ENCODE measurements around the gene PRXL2C. TPM values are rescaled to one million over a fixed set of nuclear protein-coding genes. Genes with fewer than 3 reads are reported as not detected.
A peak's percentile ranks its signal among the peaks of the same experiment; 100 is the strongest.

The PRXL2C gene
- polyA plus RNA-seq, 1 donor from 2014 or later = 0.12 TPM

DNA sequence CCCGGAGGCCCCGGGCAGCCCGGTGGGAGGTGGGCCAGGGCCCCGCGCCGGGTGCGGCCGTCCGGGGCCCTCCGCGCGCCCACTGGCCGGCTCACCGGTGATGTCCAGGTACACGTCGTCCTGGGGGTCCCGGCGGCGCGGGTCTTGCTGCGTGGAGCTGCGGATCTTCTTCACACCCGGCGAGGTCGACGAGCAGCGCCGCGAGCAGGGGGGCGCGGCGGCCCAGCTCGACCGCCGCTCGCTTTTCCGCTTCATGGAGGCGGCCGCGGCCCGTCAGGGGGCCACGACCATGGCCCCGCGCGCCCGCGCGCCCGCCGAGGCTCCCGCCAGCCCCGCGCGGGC is 36.0 kb downstream of the PRXL2C start:
- H3K36me3 ChIP-seq (ENCODE audit: insufficient read depth, low read length) = no peaks in the 10 kb centered on the region
- H3K79me2 ChIP-seq (replicated peaks; ENCODE audit: insufficient read depth, low read length) = peaks cover 4% of the 10 kb centered on the region
- no peaks in the 10 kb centered on the region for H4K20me1 ChIP-seq (ENCODE audit: insufficient read depth)
- no peaks in the 10 kb centered on the region for H3K9me2 ChIP-seq (ENCODE audit: insufficient read depth, low read length)
- no peaks in the 10 kb centered on the region for H3K27me3 ChIP-seq (ENCODE audit: insufficient read depth, low read depth, low read length)
- peak overlapping the region; percentile 76 for H3K4me3 ChIP-seq (ENCODE audit: low read length)
- TF ChIP-seq EZH2 (IDR thresholded peaks at IDR 0.05; ENCODE audit: borderline replicate concordance, insufficient read depth, low read length, poor library complexity, severe bottlenecking) (no peak), POLR2AphosphoS5 (IDR thresholded peaks at IDR 0.05) (peak; percentile 11)
- no peak overlapping the region for H3K4me2 ChIP-seq (ENCODE audit: low read length)
- no peak overlapping the region for H2AFZ ChIP-seq (ENCODE audit: low read depth, low read length)
- no peaks in the 10 kb centered on the region for H3K9me3 ChIP-seq (ENCODE audit: low read length)
- no peak overlapping the region for H3K27ac ChIP-seq (ENCODE audit: low read length)
- peak overlapping the region; percentile 66 for H3K9ac ChIP-seq (ENCODE audit: low read length)
- no peaks in the 10 kb centered on the region for H3F3A ChIP-seq (ENCODE audit: insufficient read depth, low read length, poor library complexity, severe bottlenecking)

DNA sequence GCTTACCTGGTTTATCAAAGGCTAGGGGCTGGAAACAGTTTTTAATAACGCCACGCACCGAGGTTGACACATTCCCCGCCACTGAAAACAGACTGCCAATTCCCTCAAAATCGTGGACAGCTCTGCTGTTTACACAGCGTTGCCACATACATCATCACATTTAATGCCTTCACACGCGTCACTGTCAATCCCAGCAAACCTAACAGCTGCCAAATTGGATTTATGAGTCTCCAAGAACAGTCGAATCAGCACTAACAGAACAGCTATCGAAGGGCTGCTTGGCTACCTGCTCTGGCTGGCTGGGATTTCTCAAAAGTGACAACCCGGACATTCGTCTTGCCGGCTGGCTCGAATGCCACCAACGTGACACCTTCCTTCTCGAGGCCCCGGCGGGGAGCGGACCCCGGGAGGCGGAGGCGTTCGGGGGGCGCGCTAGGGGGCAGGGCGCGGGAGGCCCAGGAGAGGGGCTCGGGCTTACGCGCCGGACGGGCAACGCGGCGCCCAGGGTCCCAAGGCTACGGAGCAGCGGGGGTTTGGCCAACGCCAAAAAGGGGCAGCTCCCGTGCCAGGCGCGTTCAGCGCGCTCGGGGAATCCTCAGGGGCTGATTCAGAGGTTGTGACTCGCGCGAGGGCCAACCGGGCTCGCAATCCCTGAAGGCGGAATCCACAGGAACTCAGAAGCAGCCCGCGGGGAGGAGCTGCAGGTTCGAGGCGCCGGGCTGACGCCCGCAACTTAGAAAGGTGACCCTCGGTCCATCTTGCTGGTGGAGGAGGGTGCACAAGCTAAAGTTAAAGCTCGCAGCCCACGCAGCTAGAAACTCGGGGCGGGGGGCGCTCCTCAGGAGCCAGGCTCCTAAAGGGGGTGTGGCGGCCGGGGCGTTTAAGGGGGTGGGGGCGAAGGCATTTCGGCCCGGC is 36.7 kb downstream of the PRXL2C start:
- no peak for TF ChIP-seq EZH2 (IDR thresholded peaks at IDR 0.05; ENCODE audit: borderline replicate concordance, insufficient read depth, low read length, poor library complexity, severe bottlenecking)
- TF ChIP-seq, protein P1, sequence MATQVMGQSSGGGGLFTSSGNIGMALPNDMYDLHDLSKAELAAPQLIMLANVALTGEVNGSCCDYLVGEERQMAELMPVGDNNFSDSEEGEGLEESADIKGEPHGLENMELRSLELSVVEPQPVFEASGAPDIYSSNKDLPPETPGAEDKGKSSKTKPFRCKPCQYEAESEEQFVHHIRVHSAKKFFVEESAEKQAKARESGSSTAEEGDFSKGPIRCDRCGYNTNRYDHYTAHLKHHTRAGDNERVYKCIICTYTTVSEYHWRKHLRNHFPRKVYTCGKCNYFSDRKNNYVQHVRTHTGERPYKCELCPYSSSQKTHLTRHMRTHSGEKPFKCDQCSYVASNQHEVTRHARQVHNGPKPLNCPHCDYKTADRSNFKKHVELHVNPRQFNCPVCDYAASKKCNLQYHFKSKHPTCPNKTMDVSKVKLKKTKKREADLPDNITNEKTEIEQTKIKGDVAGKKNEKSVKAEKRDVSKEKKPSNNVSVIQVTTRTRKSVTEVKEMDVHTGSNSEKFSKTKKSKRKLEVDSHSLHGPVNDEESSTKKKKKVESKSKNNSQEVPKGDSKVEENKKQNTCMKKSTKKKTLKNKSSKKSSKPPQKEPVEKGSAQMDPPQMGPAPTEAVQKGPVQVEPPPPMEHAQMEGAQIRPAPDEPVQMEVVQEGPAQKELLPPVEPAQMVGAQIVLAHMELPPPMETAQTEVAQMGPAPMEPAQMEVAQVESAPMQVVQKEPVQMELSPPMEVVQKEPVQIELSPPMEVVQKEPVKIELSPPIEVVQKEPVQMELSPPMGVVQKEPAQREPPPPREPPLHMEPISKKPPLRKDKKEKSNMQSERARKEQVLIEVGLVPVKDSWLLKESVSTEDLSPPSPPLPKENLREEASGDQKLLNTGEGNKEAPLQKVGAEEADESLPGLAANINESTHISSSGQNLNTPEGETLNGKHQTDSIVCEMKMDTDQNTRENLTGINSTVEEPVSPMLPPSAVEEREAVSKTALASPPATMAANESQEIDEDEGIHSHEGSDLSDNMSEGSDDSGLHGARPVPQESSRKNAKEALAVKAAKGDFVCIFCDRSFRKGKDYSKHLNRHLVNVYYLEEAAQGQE (IDR thresholded peaks at IDR 0.05; ENCODE audit: borderline replicate concordance) = no peak
- TF ChIP-seq, protein P2, sequence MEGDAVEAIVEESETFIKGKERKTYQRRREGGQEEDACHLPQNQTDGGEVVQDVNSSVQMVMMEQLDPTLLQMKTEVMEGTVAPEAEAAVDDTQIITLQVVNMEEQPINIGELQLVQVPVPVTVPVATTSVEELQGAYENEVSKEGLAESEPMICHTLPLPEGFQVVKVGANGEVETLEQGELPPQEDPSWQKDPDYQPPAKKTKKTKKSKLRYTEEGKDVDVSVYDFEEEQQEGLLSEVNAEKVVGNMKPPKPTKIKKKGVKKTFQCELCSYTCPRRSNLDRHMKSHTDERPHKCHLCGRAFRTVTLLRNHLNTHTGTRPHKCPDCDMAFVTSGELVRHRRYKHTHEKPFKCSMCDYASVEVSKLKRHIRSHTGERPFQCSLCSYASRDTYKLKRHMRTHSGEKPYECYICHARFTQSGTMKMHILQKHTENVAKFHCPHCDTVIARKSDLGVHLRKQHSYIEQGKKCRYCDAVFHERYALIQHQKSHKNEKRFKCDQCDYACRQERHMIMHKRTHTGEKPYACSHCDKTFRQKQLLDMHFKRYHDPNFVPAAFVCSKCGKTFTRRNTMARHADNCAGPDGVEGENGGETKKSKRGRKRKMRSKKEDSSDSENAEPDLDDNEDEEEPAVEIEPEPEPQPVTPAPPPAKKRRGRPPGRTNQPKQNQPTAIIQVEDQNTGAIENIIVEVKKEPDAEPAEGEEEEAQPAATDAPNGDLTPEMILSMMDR (IDR thresholded peaks at IDR 0.05; ENCODE audit: poor library complexity, severe bottlenecking) = no peak
- no peak for TF ChIP-seq SMC3 (conservative IDR thresholded peaks at IDR 0.05; ENCODE audit: poor library complexity)
- peak; percentile 81 for TF ChIP-seq EP300 (conservative IDR thresholded peaks at IDR 0.05; ENCODE audit: poor library complexity, severe bottlenecking)
- no peak for TF ChIP-seq TAF1 (IDR thresholded peaks at IDR 0.05; ENCODE audit: low read depth)
- no peak for TF ChIP-seq RAD21 (conservative IDR thresholded peaks at IDR 0.05)
- TF ChIP-seq POLR2AphosphoS5 (IDR thresholded peaks at IDR 0.05) = peak; percentile 78
- Histone ChIP-seq H3K27me3 (ENCODE audit: insufficient read depth, low read depth, low read length) (no peaks in the 10 kb centered on the region), H3K4me2 (ENCODE audit: low read length) (peak overlapping the region; percentile 81), H4K20me1 (ENCODE audit: insufficient read depth) (no peaks in the 10 kb centered on the region), H3F3A (ENCODE audit: insufficient read depth, low read length, poor library complexity, severe bottlenecking) (no peaks in the 10 kb centered on the region), H3K36me3 (ENCODE audit: insufficient read depth, low read length) (no peaks in the 10 kb centered on the region), H3K79me2 (replicated peaks; ENCODE audit: insufficient read depth, low read length) (peaks cover 4% of the 10 kb centered on the region), H3K4me3 (ENCODE audit: low read length) (peak overlapping the region; percentile 76), H3K9me2 (ENCODE audit: insufficient read depth, low read length) (no peaks in the 10 kb centered on the region), H2AFZ (ENCODE audit: low read depth, low read length) (peak overlapping the region; percentile 41), H3K9ac (ENCODE audit: low read length) (peak overlapping the region; percentile 66), H3K9me3 (ENCODE audit: low read length) (no peaks in the 10 kb centered on the region), H3K27ac (ENCODE audit: low read length) (no peak overlapping the region)
